SW480 (cell line): ENCODE results near the gene STOX2.
"Not testable (repeated sequence)": the region's sequence is repeated elsewhere in the genome, so short reads cannot be mapped to it uniquely, and the experiment has no call there.

Experiments
- DNase-seq: peaks from one replicate; pipeline ENCODE4 v3.0.0-alpha.2; 2016; ENCODE audit warnings: low spot score

The STOX2 gene

GRCh38 chr4:183935355-183936005 lies 30.4 kb downstream of the STOX2 start:
- DNase-seq: no peak

- no peak for DNase-seq
Observed at GRCh38 chr4:183936047-183936446, 30.9 kb downstream of the STOX2 start.

DNA sequence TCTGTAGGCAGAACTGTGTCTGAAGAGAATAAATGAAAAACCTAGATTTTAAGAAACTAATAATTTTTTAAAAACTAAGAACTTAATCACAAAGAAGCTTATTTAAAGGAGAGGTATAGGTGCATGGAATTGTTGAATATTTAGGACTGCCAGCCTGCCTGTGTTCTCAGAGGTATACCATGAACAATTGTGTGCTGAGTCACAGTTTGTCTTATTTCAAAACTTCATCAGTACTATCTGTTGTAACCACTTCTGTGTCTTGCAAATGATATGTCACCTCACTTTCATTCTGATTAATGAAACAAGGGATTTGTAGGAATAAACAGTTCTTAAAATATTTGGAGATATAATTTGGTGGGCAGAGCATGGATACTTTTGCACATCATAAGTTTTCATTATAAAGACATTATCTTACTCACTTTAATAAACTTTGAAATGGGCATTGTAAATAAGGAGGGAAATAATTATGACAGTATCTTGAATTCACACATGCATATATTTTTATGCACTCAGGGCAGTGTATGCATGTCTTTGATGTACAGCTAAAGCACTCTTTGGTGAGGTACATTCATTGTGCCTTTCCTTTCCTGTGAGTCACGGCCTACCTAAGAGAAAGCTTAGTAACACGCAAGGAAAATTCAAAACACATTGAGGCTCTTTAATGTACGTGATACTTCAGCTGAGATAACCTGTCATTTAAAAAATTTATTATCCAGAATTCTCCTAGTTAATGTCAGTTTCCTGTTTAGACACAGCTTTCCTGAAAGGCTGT lies 31.7 kb downstream of the STOX2 start:
- DNase-seq: peak; percentile 0

DNA sequence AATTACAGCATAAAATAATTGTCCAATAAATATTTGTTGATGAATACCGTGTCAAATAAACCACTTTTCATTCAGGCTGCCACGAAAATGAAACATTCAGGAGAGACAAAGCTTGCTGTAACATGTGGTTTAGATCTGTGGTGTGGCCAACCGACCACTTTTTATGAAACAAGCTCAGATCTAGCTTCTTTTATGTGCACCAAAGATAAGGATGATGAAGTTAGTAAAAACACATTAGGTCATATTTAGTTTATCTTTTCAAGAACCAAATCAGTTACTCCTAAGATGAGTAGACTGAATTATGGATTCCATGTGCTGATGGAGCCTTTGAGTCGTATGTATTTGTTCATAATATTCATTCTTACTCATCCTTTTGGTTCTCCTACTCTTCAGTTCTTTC lies 35.8 kb downstream of the STOX2 start:
- DNase-seq: no peak

DNA sequence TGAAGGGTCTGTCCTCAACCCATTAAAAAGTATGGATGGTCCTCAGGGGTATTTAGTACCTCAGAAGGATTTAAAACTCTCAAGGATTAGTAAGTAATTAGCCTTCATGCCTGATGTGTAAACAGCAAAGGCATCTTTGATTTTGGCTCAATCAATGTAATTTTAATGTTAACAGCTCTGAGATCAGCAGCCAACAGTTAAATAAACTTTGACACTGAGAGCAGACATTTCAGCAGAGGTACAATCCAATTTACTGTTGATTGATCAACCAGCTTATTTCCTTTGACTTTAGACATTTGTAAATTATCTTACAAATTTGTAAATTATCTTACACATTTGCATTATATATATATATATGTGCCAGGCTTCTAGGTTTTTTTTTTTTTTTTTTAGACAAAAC lies 36.9 kb downstream of the STOX2 start:
- no peak for DNase-seq

GRCh38 chr4:183945741-183946140 lies 40.6 kb downstream of the STOX2 start:
- DNase-seq: no peak

- DNase-seq: no peak
Observed at GRCh38 chr4:183950536-183950935, 45.4 kb downstream of the STOX2 start.

- not testable (repeated sequence) for DNase-seq
Observed at GRCh38 chr4:183952652-183953051, 47.5 kb downstream of the STOX2 start.

DNA sequence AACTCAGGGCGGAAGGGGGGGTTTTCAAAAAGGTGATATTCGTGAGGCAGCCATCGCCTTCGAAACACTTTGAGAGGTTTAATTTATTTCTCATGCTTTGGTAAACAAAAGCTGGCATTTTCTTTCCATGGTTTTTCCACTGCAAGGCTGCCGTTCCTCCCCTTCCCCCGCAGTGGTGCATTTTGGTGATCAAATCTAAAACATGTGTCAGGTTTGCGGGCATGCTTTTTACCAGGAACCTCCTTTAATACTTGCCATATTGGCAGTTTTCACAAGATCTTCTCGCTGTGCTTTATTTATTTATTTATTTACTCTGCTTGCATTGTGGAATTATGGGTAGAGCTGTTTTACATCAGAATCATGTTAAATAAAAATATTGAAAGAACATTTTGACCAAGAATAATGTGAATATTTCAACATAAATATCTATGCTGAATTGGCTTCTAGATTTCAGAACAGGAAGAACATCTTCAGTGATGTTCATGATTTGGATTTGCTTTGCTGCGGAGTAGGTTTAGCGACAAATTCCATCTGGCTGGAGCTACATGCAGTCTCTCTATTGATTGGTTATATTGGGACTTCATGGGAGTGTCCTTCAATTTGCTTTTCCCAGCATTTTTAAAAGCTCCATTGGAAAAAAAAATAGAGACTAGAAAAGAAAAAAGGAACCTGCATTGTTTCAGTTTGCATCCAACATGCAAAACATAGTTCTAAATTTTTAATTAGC lies 54.4 kb downstream of the STOX2 start:
- DNase-seq: no peak

GRCh38 chr4:183960046-183960420 lies 54.9 kb downstream of the STOX2 start:
- peak; percentile 62 for DNase-seq

GRCh38 chr4:183960962-183961541 lies 55.9 kb downstream of the STOX2 start:
- peak; percentile 53 for DNase-seq

DNA sequence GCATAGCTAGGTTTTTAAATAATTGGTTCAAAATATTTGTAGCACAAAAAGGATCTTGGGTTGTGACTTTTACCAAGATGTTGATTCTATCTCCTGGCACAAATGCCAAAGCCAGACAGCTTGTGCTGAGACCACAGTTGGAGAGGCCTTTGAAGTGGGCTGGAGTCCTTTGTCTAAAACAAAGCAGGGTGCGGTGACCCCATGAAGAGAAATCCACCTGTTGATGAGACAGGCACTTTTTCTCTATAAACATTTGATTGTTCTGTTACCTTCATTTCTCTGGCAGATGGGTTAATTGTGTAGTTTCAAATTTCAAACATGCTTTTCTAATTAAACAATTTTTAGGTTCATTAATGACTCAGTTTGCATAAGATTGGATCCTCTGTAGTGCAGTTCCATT lies 56.7 kb downstream of the STOX2 start:
- DNase-seq: peak; percentile 49

DNA sequence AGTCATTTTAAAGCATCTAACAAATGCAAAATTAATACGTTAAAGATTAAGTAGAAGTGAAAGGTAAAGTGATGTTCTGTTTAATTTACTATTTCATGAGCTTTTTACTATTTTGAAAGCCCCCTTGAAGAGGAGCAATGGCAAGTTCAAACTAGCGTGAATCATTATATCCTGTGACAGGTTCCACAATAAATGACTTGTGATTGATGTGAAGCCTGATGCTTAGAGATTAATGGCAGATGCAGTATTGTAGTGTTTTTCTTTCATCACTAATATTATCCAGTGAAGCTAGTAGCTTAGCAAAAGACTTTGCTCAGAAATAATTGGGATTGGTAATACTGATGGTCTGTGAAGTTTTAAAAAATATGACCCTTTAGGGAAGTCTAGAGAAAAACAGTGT lies 57.3 kb downstream of the STOX2 start:
- DNase-seq: no peak

DNA sequence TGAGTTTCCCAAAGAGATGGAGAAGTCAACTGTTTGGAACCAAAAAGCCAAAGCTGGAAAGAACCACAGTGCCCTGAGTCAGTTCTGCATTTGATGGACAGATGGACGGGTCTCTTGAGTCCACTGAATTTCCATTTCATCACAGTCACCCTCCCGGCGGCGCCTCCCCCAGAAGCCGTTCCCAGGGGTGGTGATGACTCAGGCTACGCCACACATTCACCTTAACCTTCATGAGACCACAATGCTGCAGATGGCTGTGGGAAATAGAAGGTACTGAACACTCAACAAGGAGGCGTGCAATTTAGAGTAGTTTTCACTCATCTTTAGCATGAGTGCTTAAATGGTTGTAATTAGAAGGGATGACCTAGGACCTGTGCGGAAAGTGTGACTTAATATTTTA lies 61.3 kb downstream of the STOX2 start:
- DNase-seq: peak; percentile 79

DNA sequence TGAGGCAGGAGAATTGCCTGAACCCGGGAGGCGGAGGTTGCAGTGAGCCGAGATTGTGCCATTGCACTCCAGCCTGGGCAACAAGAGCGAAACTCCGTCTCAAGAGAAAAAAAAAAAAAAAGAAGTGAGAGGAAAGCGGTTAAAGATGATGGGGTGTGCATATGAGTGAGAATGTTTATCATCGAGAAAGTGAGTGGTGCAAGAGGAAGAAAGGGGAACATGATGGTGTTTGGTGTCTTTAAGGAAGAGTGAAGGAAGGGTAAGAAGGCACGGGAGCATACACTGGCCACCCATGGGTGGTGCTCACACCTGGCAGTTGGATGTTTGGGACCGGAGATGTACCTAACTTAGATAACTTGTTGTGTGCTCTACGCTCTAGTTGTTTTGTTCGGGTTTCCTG lies 62.2 kb downstream of the STOX2 start:
- DNase-seq: no peak

DNA sequence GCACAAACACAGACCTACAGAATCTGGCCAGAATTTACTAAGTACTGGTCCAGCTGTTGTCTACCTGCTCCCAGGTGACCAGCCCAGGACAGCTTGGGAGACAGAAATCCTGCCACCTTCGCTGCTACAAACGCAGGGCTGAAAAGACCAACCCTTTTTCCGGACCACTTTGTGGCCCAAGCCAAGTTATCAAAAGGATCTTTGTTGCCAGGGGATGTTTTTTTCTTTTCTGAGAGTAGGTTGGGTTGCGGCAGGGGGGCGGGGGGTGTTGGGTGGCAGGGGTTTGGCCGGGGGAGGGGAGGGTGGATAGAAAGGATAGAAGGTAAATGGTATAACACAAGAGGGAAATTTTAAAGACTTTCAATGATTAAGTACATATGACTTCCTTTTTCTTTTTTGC lies 63.4 kb downstream of the STOX2 start:
- DNase-seq: peak; percentile 7

- no peak for DNase-seq
Observed at GRCh38 chr4:183968931-183969330, 63.8 kb downstream of the STOX2 start.

- no peak for DNase-seq
Observed at GRCh38 chr4:183969596-183969995, 64.5 kb downstream of the STOX2 start.

DNA sequence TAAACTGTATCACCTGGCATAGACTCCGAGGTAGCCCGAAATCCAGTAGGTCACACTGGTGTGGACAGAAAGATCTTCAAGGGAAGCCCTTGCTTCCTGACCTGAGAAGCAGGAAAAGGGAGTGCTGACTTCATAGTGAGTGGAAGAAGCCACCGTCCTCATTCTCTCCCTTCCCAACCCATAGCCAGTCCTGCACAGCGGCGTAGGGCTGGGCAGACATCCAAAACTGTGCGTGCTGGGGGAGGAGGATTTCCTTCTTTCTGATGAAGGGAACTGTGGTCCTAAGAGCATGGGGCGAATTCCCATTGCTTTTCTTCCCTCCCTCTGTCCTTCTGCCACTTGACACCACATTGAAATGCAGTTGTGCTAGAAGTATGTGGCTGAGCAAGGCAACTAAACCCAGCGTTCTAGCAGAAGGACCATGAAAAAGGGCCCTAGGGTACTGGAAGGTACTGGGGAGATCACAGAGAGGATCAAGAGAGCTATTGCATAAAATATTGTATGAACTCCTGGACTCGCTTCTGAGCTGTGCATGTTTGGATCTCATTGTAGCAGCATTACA lies 66.9 kb downstream of the STOX2 start:
- DNase-seq: no peak

GRCh38 chr4:183977707-183978106 lies 72.6 kb downstream of the STOX2 start:
- no peak for DNase-seq

DNA sequence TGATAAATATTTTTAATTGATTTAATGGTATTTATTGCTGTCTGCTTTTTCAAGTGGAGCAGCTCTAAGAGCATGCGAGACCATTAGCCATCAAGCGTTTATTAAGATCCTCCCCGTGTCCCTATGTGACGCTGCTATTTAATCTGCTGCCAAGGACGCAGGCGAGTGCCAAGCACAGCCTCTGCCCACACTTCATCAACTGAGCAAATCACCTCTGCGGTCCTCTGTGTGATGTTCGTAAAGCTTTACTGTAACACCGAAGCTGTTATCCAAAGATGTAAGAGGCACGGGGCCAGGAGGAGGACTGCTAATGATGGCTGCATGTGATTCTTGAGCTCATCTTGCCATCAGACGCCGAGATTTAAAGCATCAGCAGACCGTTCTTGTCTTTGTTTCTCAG lies 79.5 kb downstream of the STOX2 start:
- DNase-seq: no peak

GRCh38 chr4:183985786-183986185 lies 80.7 kb downstream of the STOX2 start:
- DNase-seq: no peak
